CD14-positive monocyte (primary cell): ENCODE results near the gene PGK2. TPM values are rescaled to one million over a fixed set of nuclear protein-coding genes. Genes with fewer than 3 reads are reported as not detected.

Experiments
- DNase-seq, 3 donors: peaks; one replicate each; pipeline ENCODE4 v3.0.0-alpha.2; 2011 to 2022
- H2AFZ ChIP-seq: 2 replicates; pipeline ENCODE4 v1.6.0; 2012; ENCODE audit warnings: mild to moderate bottlenecking, low read depth, low read length, inconsistent platforms; ENCODE audit not compliant: insufficient read depth, poor library complexity, severe bottlenecking
- H3K27ac ChIP-seq, 2 donors: 1 replicate in 1 of 2; 2 replicates in 1 of 2; pipeline ENCODE4 v1.5.1; 2012 to 2013; ENCODE audit warnings: low read length in 2 of 2, control low read depth in 1 of 2, inconsistent platforms in 1 of 2, low read depth in 1 of 2, mild to moderate bottlenecking in 1 of 2
- H3K27me3 ChIP-seq, 2 donors: one replicate each; pipeline versions ENCODE4 v1.6.0 to v1.6.1; 2011 to 2013; ENCODE audit warnings: low read length in 2 of 2; ENCODE audit not compliant: control insufficient read depth in 2 of 2, insufficient read depth in 2 of 2
- H3K36me3 ChIP-seq, 2 donors: replicated peaks in 1 of 2; 1 replicate in 1 of 2; 2 replicates in 1 of 2; pipeline versions ENCODE4 v1.5.1 to v1.6.1; 2012 to 2013; ENCODE audit warnings: low read length in 2 of 2, control low read depth in 1 of 2, inconsistent platforms in 1 of 2, mild to moderate bottlenecking in 1 of 2; ENCODE audit not compliant: insufficient read depth in 2 of 2, control insufficient read depth in 1 of 2
- H3K4me1 ChIP-seq, 2 donors: 1 replicate in 1 of 2; 2 replicates in 1 of 2; pipeline versions ENCODE4 v1.5.1 to v1.6.1; 2012 to 2013; ENCODE audit warnings: low read length in 2 of 2, control low read depth in 1 of 2, inconsistent platforms in 1 of 2, mild to moderate bottlenecking in 1 of 2, moderate library complexity in 1 of 2; ENCODE audit not compliant: insufficient read depth in 2 of 2, control insufficient read depth in 1 of 2
- H3K4me2 ChIP-seq: replicated peaks from 2 replicates; pipeline ENCODE3; 2012; ENCODE audit warnings: low read length, moderate library complexity, mild to moderate bottlenecking; ENCODE audit not compliant: poor library complexity, severe bottlenecking; ENCODE audit errors: extremely low read depth
- H3K4me3 ChIP-seq, 3 experiments: fragments of 200-600 bp in 1 of 3; sonication (generic) in 1 of 3; replicated peaks in 1 of 3; 1 replicate in 2 of 3; 2 replicates in 1 of 3; pipeline ENCODE4 v1.5.1; 2011 to 2013; ENCODE audit warnings: low read length in 3 of 3, mild to moderate bottlenecking in 3 of 3, control low read depth in 2 of 3, low read depth in 2 of 3, inconsistent platforms in 1 of 3, moderate library complexity in 1 of 3
- H3K79me2 ChIP-seq: 2 replicates; pipeline ENCODE4 v1.6.0; 2012; ENCODE audit warnings: mild to moderate bottlenecking, control low read depth, inconsistent platforms, low read length, moderate library complexity; ENCODE audit not compliant: insufficient read depth
- H3K9ac ChIP-seq: 2 replicates; pipeline ENCODE4 v1.6.0; 2017; ENCODE audit warnings: low read length, mild to moderate bottlenecking; ENCODE audit not compliant: insufficient read depth, poor library complexity, severe bottlenecking
- H3K9me3 ChIP-seq, 2 donors: replicated peaks in 1 of 2; 1 replicate in 1 of 2; 2 replicates in 1 of 2; pipeline versions ENCODE4 v1.5.1 to v1.6.1; 2012 to 2013; ENCODE audit warnings: low read length in 2 of 2, control low read depth in 1 of 2; ENCODE audit not compliant: control insufficient read depth in 1 of 2, insufficient read depth in 1 of 2
- H4K20me1 ChIP-seq: 2 replicates; pipeline ENCODE4 v1.6.0; 2012; ENCODE audit warnings: mild to moderate bottlenecking, low read length, control low read depth, moderate library complexity; ENCODE audit not compliant: insufficient read depth
- H3K27ac Mint-ChIP-seq, 7 donors: one replicate each; pipeline ENCODE4 v1.8.0; 2020; ENCODE audit warnings: mild to moderate bottlenecking in 7 of 7, mixed read lengths in 7 of 7, moderate library complexity in 6 of 7, inconsistent platforms in 2 of 7
- H3K27me3 Mint-ChIP-seq, 3 donors: one replicate each; pipeline ENCODE4 v1.8.0; 2021 to 2022; ENCODE audit warnings: low read depth in 3 of 3, mild to moderate bottlenecking in 3 of 3, mixed read lengths in 3 of 3, moderate library complexity in 3 of 3, inconsistent platforms in 1 of 3
- H3K36me3 Mint-ChIP-seq, 2 donors: one replicate each; pipeline ENCODE4 v1.8.0; 2020; ENCODE audit warnings: mixed read lengths in 2 of 2, inconsistent platforms in 1 of 2, mild to moderate bottlenecking in 1 of 2
- H3K4me1 Mint-ChIP-seq: one replicate; pipeline ENCODE4 v1.8.0; 2020; ENCODE audit warnings: mild to moderate bottlenecking, mixed read lengths
- H3K4me3 Mint-ChIP-seq, 2 donors: one replicate each; pipeline ENCODE4 v1.8.0; 2020; ENCODE audit warnings: mild to moderate bottlenecking in 2 of 2, mixed read lengths in 2 of 2, moderate library complexity in 1 of 2
- H3K9me3 Mint-ChIP-seq, 7 donors: one replicate each; pipeline ENCODE4 v1.8.0; 2020 to 2022; ENCODE audit warnings: mixed read lengths in 7 of 7, mild to moderate bottlenecking in 6 of 7, moderate library complexity in 6 of 7, inconsistent platforms in 2 of 7
- WGBS: methylation state at CpG from one replicate; pipeline ENCODE4 v1.1.5; 2013; ENCODE audit warnings: missing lambda C conversion rate; ENCODE audit not compliant: insufficient coverage; 5-methylcytosine and 5-hydroxymethylcytosine counted together
- intact Hi-C, 2 donors: fragments of 100-400 bp; cut with micrococcal nuclease; formaldehyde crosslinking; loops; one replicate each; pipeline versions ENCODE4 v1.15.0 to v1.15.1; 2023
- polyA plus RNA-seq, 3 donors: library from polyadenylated mRNA; depleted of rRNA in 1 of 3; unstranded in 2 of 3; stranded (reverse) in 1 of 3; fragments of 300-500 nt in 2 of 3; fragments of >200 nt in 1 of 3; fragmentation: Illumina TruSeq in 2 of 3; gene quantifications; 1 replicate in 2 of 3; 2 replicates in 1 of 3; pipeline ENCODE4 v1.2.3, GENCODE V29; 2012 to 2021
- TF ChIP-seq, protein P1 (sequence below): fragments of 200-600 bp; IDR thresholded peaks from one replicate; pipeline ENCODE4 v1.8.0; 2022; ENCODE audit warnings: antibody characterized with exemption, mild to moderate bottlenecking

Gene PGK2
- polyA plus RNA-seq, 3 donors, result not detected

GRCh38 chr6:49790341-49790740 is 3.3 kb upstream of the PGK2 start:
- Histone ChIP-seq H3K36me3 (no peaks in the 10 kb centered on the region), H3K9me3 (peaks cover 0 to 9% of the 10 kb centered on the region in 2 donors), H4K20me1 (no peaks in the 10 kb centered on the region), H3K79me2 (no peaks in the 10 kb centered on the region), H2AFZ (no peak overlapping the region), H3K4me2 (no peak overlapping the region), H3K27me3 (no peaks in the 10 kb centered on the region), H3K4me1 (no peaks in the 10 kb centered on the region), H3K27ac (no peak overlapping the region), H3K4me3 (no peak overlapping the region), H3K9ac (no peak overlapping the region)
- Mint-ChIP-seq H3K4me1 (no peaks in the 10 kb centered on the region), H3K27me3 (no peaks in the 10 kb centered on the region), H3K36me3 (no peaks in the 10 kb centered on the region), H3K9me3 (peaks cover 0 to 9% (median 4%) of the 10 kb centered on the region in 7 donors), H3K4me3 (no peak overlapping the region), H3K27ac (no peak overlapping the region)
- no peak for DNase-seq
- intact Hi-C loops, result no loop called here
- TF ChIP-seq, protein P1, sequence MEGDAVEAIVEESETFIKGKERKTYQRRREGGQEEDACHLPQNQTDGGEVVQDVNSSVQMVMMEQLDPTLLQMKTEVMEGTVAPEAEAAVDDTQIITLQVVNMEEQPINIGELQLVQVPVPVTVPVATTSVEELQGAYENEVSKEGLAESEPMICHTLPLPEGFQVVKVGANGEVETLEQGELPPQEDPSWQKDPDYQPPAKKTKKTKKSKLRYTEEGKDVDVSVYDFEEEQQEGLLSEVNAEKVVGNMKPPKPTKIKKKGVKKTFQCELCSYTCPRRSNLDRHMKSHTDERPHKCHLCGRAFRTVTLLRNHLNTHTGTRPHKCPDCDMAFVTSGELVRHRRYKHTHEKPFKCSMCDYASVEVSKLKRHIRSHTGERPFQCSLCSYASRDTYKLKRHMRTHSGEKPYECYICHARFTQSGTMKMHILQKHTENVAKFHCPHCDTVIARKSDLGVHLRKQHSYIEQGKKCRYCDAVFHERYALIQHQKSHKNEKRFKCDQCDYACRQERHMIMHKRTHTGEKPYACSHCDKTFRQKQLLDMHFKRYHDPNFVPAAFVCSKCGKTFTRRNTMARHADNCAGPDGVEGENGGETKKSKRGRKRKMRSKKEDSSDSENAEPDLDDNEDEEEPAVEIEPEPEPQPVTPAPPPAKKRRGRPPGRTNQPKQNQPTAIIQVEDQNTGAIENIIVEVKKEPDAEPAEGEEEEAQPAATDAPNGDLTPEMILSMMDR, result no peak
- WGBS, result 20% methylated on average over 2 of the region's 2 CpGs

DNA sequence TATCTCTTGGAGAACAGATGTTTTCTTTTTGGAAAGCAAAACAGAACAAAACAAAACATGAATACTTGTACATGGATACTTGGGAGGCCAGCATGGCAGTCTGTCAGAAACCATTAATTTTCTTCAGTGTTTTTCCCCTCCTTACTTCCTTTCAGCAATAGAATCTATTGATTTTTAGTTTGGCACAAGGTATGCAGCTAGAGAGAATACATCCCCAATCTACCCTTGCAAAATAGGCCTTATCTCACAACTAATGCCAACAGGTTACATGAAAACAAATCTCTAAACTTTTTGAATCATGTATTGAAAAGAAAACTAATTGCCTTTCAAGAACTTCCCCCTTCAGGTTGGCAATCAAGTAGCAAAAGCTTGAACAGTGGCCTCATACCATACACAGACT is 2.8 kb downstream of the PGK2 start:
- Mint-ChIP-seq H3K9me3 (peaks cover 0 to 8% (median 4%) of the 10 kb centered on the region in 7 donors), H3K36me3 (no peaks in the 10 kb centered on the region), H3K27ac (no peak overlapping the region), H3K4me1 (no peaks in the 10 kb centered on the region), H3K4me3 (no peak overlapping the region), H3K27me3 (no peaks in the 10 kb centered on the region)
- TF ChIP-seq, protein P1, result no peak
- intact Hi-C loops, result no loop called here
- Histone ChIP-seq H3K27me3 (no peaks in the 10 kb centered on the region), H2AFZ (no peak overlapping the region), H3K9ac (no peak overlapping the region), H3K4me2 (no peak overlapping the region), H3K9me3 (peaks cover 0 to 11% of the 10 kb centered on the region in 2 donors), H3K4me1 (no peaks in the 10 kb centered on the region), H3K4me3 (no peak overlapping the region), H4K20me1 (no peaks in the 10 kb centered on the region), H3K27ac (no peak overlapping the region), H3K36me3 (no peaks in the 10 kb centered on the region), H3K79me2 (no peaks in the 10 kb centered on the region)
- DNase-seq, result no peak
